GM19035 (cell line): ENCODE measurements around the gene ANXA1.
"Not testable (repeated sequence)": the region's sequence is repeated elsewhere in the genome, so short reads cannot be mapped to it uniquely, and the experiment has no call there.

Source experiments
- ATAC-seq: cut with Tn5 transposase; IDR thresholded peaks from one replicate; pipeline ENCODE4 v1.9.1; 2021; ENCODE audit not compliant: unreplicated experiment

ANXA1 gene

GRCh38 chr9:73167614-73168013 is 15.9 kb downstream of the ANXA1 start:
- ATAC-seq: peak; percentile 55

- no peak for ATAC-seq
Measured at GRCh38 chr9:73168298-73168934, 16.8 kb downstream of the ANXA1 start.

GRCh38 chr9:73170185-73170957 is 18.7 kb downstream of the ANXA1 start:
- ATAC-seq: no peak

- ATAC-seq: no peak
Measured at GRCh38 chr9:73172901-73173215, 21.2 kb downstream of the ANXA1 start.

- no peak for ATAC-seq
Measured at GRCh38 chr9:73173557-73174329, 22.1 kb downstream of the ANXA1 start.

GRCh38 chr9:73174330-73174980 is 22.8 kb downstream of the ANXA1 start:
- no peak for ATAC-seq

- ATAC-seq: no peak
Measured at GRCh38 chr9:73176450-73176875, 24.8 kb downstream of the ANXA1 start.

GRCh38 chr9:73178044-73178443 is 26.4 kb downstream of the ANXA1 start:
- no peak for ATAC-seq

- no peak for ATAC-seq
Measured at GRCh38 chr9:73179589-73179988, 27.9 kb downstream of the ANXA1 start.

GRCh38 chr9:73180403-73180802 is 28.7 kb downstream of the ANXA1 start:
- no peak for ATAC-seq

GRCh38 chr9:73182928-73183327 is 31.3 kb downstream of the ANXA1 start:
- ATAC-seq: no peak

- ATAC-seq: no peak
Measured at GRCh38 chr9:73183428-73183827, 31.8 kb downstream of the ANXA1 start.

- peak; percentile 59 for ATAC-seq
Measured at GRCh38 chr9:73183917-73184861, 32.5 kb downstream of the ANXA1 start.

- not testable (repeated sequence) for ATAC-seq
Measured at GRCh38 chr9:73191109-73191508, 39.4 kb downstream of the ANXA1 start.

- no peak for ATAC-seq
Measured at GRCh38 chr9:73194284-73194683, 42.6 kb downstream of the ANXA1 start.

GRCh38 chr9:73199448-73199847 is 47.8 kb downstream of the ANXA1 start:
- ATAC-seq: no peak

- ATAC-seq: no peak
Measured at GRCh38 chr9:73199886-73200285, 48.2 kb downstream of the ANXA1 start.

- ATAC-seq: peak; percentile 53
Measured at GRCh38 chr9:73200694-73201452, 49.2 kb downstream of the ANXA1 start.

GRCh38 chr9:73202980-73203379 is 51.3 kb downstream of the ANXA1 start:
- ATAC-seq: no peak

- no peak for ATAC-seq
Measured at GRCh38 chr9:73204936-73205335, 53.3 kb downstream of the ANXA1 start.
